Sigmoid colon (tissue), 7 donors: ENCODE data around the gene PPP4R3A. TPM values are rescaled to one million over a fixed set of nuclear protein-coding genes. Genes with fewer than 3 reads are reported as not detected.
"Not testable (repeated sequence)": the region's sequence is repeated elsewhere in the genome, so short reads cannot be mapped to it uniquely, and the experiment has no call there.

Experiments used
- DNase-seq: peaks from one replicate; pipeline ENCODE4 v3.0.0-alpha.2; 2019
- H3K27ac ChIP-seq, 4 donors: fragments of 200-600 bp; sonication (generic); one replicate each; pipeline ENCODE4 v1.5.1; 2016 to 2019; ENCODE audit warnings: mild to moderate bottlenecking in 1 of 4
- H3K27me3 ChIP-seq, 3 donors: fragments of 200-600 bp; sonication (generic); one replicate each; pipeline ENCODE4 v1.5.1; 2019; ENCODE audit warnings: mild to moderate bottlenecking in 1 of 3
- H3K36me3 ChIP-seq, 4 donors: fragments of 200-600 bp; sonication (generic); one replicate each; pipeline ENCODE4 v1.5.1; 2016 to 2019
- H3K4me1 ChIP-seq, 4 donors: fragments of 200-600 bp; sonication (generic); one replicate each; pipeline ENCODE4 v1.5.1; 2017 to 2019
- H3K4me3 ChIP-seq, 4 donors: fragments of 200-600 bp; sonication (generic); one replicate each; pipeline ENCODE4 v1.5.1; 2017 to 2019; ENCODE audit warnings: mild to moderate bottlenecking in 2 of 4, moderate library complexity in 1 of 4
- H3K9me3 ChIP-seq, 4 donors: fragments of 200-600 bp in 3 of 4; sonication (generic) in 3 of 4; one replicate each; pipeline versions ENCODE4 v1.5.1 to v1.6.1; 2013 to 2019
- EP300 ChIP-seq, 4 donors: sonication (generic); formaldehyde crosslinking; IDR thresholded peaks; one replicate each; pipeline ENCODE4 v1.6.1; 2017; ENCODE audit warnings: antibody characterized with exemption in 4 of 4
- POLR2A ChIP-seq, 2 donors: fragments of 450-650 bp; IDR thresholded peaks; one replicate each; pipeline ENCODE4 v1.6.1; 2016; ENCODE audit warnings: antibody characterized with exemption in 2 of 2, mild to moderate bottlenecking in 2 of 2, moderate library complexity in 2 of 2
- POLR2AphosphoS5 ChIP-seq, 4 donors: sonication (generic); formaldehyde crosslinking; IDR thresholded peaks; one replicate each; pipeline ENCODE4 v1.6.1; 2017; ENCODE audit warnings: antibody characterized with exemption in 4 of 4
- WGBS, 2 donors: extraction: QIAGEN DNeasy Blood & Tissue Kit; methylation state at CpG; one replicate each; pipeline ENCODE4 v1.1.7; 2013; 5-methylcytosine and 5-hydroxymethylcytosine counted together
- intact Hi-C: fragments of 100-400 bp; cut with DNase I; formaldehyde crosslinking; loops from one replicate; pipeline ENCODE4 v1.15.1; 2023
- polyA plus RNA-seq, 3 donors: library from polyadenylated mRNA; stranded (reverse); fragments of 200-250 nt; gene quantifications; one replicate each; pipeline ENCODE4 v1.2.3, GENCODE V29; 2013
- small RNA-seq, 3 donors: library from RNA; depleted of rRNA; stranded (forward); fragments of <200 nt; gene quantifications; one replicate each; pipeline ENCODE3, GENCODE V24; 2016
- total RNA-seq, 4 donors: library from RNA; depleted of rRNA; stranded (reverse); fragments of >200 nt; gene quantifications; one replicate each; pipeline ENCODE4 v1.1.0, GENCODE V29; 2016
- TF ChIP-seq, protein P1 (sequence below), 4 experiments: fragments of 450-650 bp in 3 of 4; fragments of 200-600 bp in 1 of 4; IDR thresholded peaks; one replicate each; pipeline ENCODE4 v1.5.1; 2016 to 2019; ENCODE audit warnings: antibody characterized with exemption in 4 of 4, mild to moderate bottlenecking in 3 of 4, moderate library complexity in 2 of 4
- donor health status: healthy with polysubstance abuse.
- donor health status: Bipolar disorder and iron deficiency.
- donor health status: healthy.

The PPP4R3A gene
- total and polyA plus RNA-seq, 7 donors, result 46.2 to 92.2 (median 74.1) TPM

DNA sequence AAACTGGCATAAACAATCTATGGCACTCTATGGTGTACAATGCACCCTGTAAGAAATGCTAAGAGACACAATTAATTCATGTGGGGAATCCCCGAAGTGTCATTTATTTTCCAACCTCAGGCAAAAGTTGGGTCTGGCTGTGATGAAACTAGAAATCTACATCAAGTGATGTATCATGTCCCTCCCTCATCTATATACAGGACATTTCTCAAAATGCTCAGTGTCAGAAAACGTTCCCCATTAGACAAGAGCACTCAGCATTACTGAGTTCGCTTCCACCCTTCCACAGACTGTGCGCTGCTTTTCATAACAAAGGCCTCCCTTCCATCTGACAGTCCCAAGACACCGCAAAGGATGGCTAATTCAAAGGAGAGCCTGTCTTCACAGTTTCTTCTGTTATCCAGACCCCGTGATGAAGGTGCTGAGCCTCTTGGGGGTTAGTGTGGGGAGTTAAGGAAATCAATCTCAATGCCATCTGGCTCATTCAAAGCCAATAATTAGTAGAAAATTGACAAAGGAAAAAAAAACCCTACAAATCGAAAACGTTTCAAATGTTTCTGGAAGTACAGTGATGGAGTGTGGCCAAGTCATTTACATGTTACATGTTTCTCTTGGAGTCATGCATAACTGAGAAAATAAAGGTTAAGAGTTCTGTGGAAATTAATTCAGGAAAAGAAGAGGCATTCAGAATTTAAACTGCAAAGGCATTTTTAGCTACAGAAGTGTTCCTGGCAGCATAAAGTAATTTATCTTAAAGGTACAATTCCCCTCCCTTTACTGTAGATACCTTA is 100.0 kb downstream of the PPP4R3A start:
- DNase-seq, result peak; percentile 7
- Histone ChIP-seq H3K36me3 (no peaks in the 10 kb centered on the region), H3K27ac (no peak overlapping the region), H3K9me3 (no peaks in the 10 kb centered on the region), H3K4me3 (no peak overlapping the region), H3K27me3 (no peaks in the 10 kb centered on the region), H3K4me1 (peaks cover 0 to 5% (median 0%) of the 10 kb centered on the region in 4 donors)
- TF ChIP-seq POLR2AphosphoS5 (IDR thresholded peaks at IDR 0.05) (no peak), POLR2A (IDR thresholded peaks at IDR 0.05) (no peak), EP300 (IDR thresholded peaks at IDR 0.05) (no peak)
- TF ChIP-seq, protein P1, sequence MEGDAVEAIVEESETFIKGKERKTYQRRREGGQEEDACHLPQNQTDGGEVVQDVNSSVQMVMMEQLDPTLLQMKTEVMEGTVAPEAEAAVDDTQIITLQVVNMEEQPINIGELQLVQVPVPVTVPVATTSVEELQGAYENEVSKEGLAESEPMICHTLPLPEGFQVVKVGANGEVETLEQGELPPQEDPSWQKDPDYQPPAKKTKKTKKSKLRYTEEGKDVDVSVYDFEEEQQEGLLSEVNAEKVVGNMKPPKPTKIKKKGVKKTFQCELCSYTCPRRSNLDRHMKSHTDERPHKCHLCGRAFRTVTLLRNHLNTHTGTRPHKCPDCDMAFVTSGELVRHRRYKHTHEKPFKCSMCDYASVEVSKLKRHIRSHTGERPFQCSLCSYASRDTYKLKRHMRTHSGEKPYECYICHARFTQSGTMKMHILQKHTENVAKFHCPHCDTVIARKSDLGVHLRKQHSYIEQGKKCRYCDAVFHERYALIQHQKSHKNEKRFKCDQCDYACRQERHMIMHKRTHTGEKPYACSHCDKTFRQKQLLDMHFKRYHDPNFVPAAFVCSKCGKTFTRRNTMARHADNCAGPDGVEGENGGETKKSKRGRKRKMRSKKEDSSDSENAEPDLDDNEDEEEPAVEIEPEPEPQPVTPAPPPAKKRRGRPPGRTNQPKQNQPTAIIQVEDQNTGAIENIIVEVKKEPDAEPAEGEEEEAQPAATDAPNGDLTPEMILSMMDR (IDR thresholded peaks at IDR 0.05), result no peak
- WGBS, 2 donors, result 67 to 82% methylated on average over 8 of the region's 8 CpGs
- intact Hi-C loops, result no loop called here

DNA sequence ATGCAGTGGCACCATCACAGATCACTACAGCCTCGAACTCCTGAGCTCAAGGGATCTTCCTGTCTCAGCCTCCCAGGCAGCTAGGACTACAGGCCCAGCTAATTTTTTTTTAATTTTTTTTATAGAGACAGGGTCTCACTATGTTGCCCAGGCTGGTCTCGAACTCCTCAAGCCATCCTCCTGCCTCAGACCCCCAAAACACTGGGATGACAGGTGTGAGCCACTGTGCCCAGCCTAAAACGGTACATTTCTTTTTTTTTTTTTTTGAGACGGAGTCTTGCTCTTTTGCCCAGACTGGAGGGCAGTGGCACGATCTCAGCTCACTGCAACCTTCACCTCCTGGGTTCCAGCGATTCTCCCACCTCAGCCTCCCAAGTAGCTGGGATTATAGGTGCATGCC is 100.9 kb downstream of the PPP4R3A start:
- H3K27ac ChIP-seq, H3K27me3 ChIP-seq, intact Hi-C loops, H3K4me1 ChIP-seq, H3K36me3 ChIP-seq, H3K4me3 ChIP-seq, H3K9me3 ChIP-seq: not testable (repeated sequence)
- peak; percentile 27 for DNase-seq
- WGBS, 2 donors, result 90 to 94% methylated on average over 6 of the region's 6 CpGs

Small RNAs within 50 kb of the gene (small RNA-seq; reads per million reads assigned to genes)
- gene AL133373.1, result 0 reads per million in 3 donors

Other genes with a start within 250 kb of the PPP4R3A start
- 1 to 10 TPM in 3 of 4 donors, under 1 TPM in 1; 0.95 to 3.9 (median 1.4) TPM for gene CCDC88C, start 92.5 kb downstream of the PPP4R3A start, total RNA-seq
- 10 to 100 TPM; 14.4 to 45.7 (median 21.0) TPM for gene CCDC88C, start 92.5 kb downstream of the PPP4R3A start, polyA plus RNA-seq
- 1 to 10 TPM in 2 of 4 donors, under 1 TPM in 2; 0.14 to 6.7 (median 0.87) TPM for gene CATSPERB, start 221.8 kb upstream of the PPP4R3A start, total RNA-seq
- gene CATSPERB, start 221.8 kb upstream of the PPP4R3A start, polyA plus RNA-seq, result 1 to 10 TPM in 2 of 3 donors, under 1 TPM in 1; 0.60 to 1.9 (median 1.6) TPM